A549 treated with AZD2906 at 1 μM for 4 hours (cell line): ENCODE data around the gene NR3C2. TPM values are rescaled to one million over a fixed set of nuclear protein-coding genes. Genes with fewer than 3 reads are reported as not detected.

Experiments
- total RNA-seq: library from RNA; stranded (reverse); fragments of 200-300 nt; extraction: Qiagen RNA extraction; gene quantifications from 5 replicates; pipeline ENCODE4 v1.2.3, GENCODE V29; 2022

Gene NR3C2
- total RNA-seq, result 0.01 TPM in 1 of 5 replicates, not detected in the others

GRCh38 chr4:148441986-148442831 lies at the start of gene NR3C2:
TSS of gene NR3C2 (minus strand) at chr4:148442414.

